Measurements from ENCODE around the gene KIF21A.

KIF21A gene

DNA sequence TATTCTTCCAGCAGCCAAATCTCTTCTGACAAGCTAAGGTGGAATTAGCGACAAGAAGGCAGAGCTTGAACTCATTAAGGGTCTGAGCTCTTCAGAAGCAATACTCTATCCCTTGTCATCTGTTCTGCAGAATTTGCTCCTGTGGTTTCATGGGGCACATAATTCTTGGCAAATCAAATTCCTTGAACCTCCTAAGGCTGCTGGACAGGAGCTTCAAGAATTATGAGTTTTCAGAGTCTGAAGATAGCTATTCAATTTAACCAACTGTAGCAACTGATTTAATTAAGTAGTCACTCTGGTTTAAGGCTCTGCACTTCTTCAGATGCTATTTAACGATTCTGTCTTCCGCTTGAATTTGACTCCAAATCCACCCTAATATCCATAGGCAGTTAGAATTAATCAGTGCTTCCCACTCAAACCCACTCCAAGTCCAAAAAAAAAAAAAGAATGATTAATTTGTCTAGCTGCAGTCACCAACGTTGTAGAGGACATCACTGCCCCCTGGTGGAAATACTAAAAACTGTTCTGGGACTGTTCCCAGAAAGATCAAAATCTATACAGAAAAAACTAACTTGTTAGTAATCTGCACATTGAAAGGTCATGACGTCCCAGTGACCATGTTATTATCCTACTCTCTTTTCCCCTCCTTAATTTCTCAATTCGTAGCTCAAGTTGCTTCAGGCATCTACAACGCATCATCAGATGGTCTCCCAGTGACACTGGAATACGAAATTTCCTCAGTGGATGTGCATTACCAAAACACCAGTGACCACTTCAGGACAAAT lies 169.9 kb downstream of the KIF21A start:
- no peak for DNase-seq (ENCODE audit: low spot score in 2 of 2)
- Mint-ChIP-seq H3K27ac (ENCODE audit: low read depth) (no peak overlapping the region), H3K4me1 (peaks cover 6% of the 10 kb centered on the region), H3K36me3 (ENCODE audit: insufficient read depth) (no peaks in the 10 kb centered on the region), H3K4me3 (no peak overlapping the region), H3K9me3 (no peaks in the 10 kb centered on the region), H3K27me3 (peaks cover 29% of the 10 kb centered on the region)
- ATAC-seq (replicated peaks; ENCODE audit: extremely low read depth, poor library complexity, severe bottlenecking): no peak

DNA sequence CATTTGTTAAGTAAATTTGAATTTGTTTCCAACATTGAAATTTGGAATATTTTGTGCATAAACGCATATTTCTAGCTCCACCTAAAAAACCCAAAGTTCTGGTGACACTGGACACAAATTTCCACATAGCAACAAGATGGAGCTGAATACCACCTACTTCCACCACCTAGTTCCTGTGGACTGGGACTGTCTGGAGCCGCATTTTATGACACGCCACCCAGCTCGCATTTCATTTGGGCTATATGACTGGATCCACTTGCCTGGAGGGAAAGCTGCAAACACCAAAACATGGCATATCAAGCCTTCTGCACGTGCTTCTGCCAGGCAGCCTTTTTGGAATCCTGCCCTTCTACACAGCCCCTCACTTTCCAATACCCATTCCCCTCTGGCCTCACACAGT lies 173.4 kb downstream of the KIF21A start:
- Mint-ChIP-seq H3K9me3 (no peaks in the 10 kb centered on the region), H3K36me3 (ENCODE audit: insufficient read depth) (no peaks in the 10 kb centered on the region)
- ATAC-seq (replicated peaks; ENCODE audit: extremely low read depth, poor library complexity, severe bottlenecking): no peak

DNA sequence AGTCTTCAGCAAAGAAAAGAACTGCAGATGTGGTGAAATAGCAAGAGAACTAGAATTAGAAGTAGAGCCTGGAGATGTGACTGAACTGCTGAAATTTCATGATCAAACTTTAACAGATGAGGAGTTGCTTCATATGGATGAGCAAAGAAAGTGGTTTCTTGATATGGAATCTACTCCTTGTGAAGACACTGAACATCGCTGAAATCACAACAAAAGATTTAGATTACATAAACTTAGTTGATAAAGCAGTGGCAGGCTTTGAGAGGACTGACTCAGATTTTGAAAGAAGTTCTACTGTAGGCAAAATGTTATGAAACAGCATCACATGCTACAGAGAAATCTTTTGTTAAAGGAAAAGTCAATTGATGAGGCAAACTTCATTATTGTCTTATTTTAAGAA lies 175.0 kb downstream of the KIF21A start:
- ATAC-seq (replicated peaks; ENCODE audit: extremely low read depth, poor library complexity, severe bottlenecking): no peak
- H3K4me3 Mint-ChIP-seq: no peak overlapping the region

More for the DNA sequence above, 173.4 kb downstream of the KIF21A start:
- H3K27ac Mint-ChIP-seq (ENCODE audit: low read depth): no peak overlapping the region
- H3K27me3 Mint-ChIP-seq: peaks cover 19% of the 10 kb centered on the region
- DNase-seq (ENCODE audit: low spot score in 2 of 2): no peak
- H3K4me1 Mint-ChIP-seq: peaks cover 6% of the 10 kb centered on the region
- H3K4me3 Mint-ChIP-seq: no peak overlapping the region

DNA sequence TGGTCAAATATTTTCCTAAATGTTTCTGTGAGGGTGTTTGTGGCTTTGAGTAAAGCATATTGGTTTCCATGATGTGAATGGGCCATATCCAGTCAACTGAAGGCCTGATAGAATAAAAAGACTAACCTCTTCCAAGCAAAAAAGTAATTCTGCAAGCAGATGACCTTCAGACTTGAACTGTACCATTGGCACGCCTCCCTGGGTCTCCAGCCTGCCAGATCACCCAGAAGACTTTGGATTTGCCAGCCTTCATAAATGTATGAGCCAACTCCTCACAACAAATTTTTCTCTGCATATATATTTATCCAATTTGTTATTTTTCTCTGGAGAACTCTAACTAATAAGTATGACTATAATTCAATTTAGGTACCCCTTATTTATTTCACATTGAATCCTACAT lies 190.3 kb downstream of the KIF21A start:
- DNase-seq (ENCODE audit: low spot score in 2 of 2) (no peak), ATAC-seq (replicated peaks; ENCODE audit: extremely low read depth, poor library complexity, severe bottlenecking) (no peak)
- no peak overlapping the region for H3K27ac Mint-ChIP-seq (ENCODE audit: low read depth)
- H3K4me3 Mint-ChIP-seq: no peak overlapping the region
- H3K27me3 Mint-ChIP-seq: peaks cover 53% of the 10 kb centered on the region
- no peaks in the 10 kb centered on the region for H3K36me3 Mint-ChIP-seq (ENCODE audit: insufficient read depth)
- H3K4me1 Mint-ChIP-seq: no peaks in the 10 kb centered on the region
- H3K9me3 Mint-ChIP-seq: no peaks in the 10 kb centered on the region

More for the DNA sequence above, 175.0 kb downstream of the KIF21A start:
- Mint-ChIP-seq H3K36me3 (ENCODE audit: insufficient read depth) (no peaks in the 10 kb centered on the region), H3K27me3 (peaks cover 21% of the 10 kb centered on the region), H3K4me1 (peaks cover under 1% of the 10 kb centered on the region), H3K27ac (ENCODE audit: low read depth) (no peak overlapping the region), H3K9me3 (no peaks in the 10 kb centered on the region)
- no peak for DNase-seq (ENCODE audit: low spot score in 2 of 2)
